HG03378 (cell line): ENCODE data around the gene RALGAPA2.
A peak's percentile ranks its signal among the peaks of the same experiment; 100 is the strongest.

ENCODE experiments used
- ATAC-seq: cut with Tn5 transposase; IDR thresholded peaks from one replicate; pipeline ENCODE4 v1.9.1; 2021; ENCODE audit warnings: mild to moderate bottlenecking, moderate library complexity; ENCODE audit not compliant: unreplicated experiment

RALGAPA2 gene

GRCh38 chr20:20712474-20713243 lies at the start of gene RALGAPA2:
Gene RALGAPA2 (minus strand): TSS chr20:20712644. CDS start chr20:20712480, 164 bp downstream.
- peak; percentile 98 for ATAC-seq

GRCh38 chr20:20761301-20761700 lies 48.9 kb upstream of the RALGAPA2 start:
- no peak for ATAC-seq

GRCh38 chr20:20759132-20759531 lies 46.7 kb upstream of the RALGAPA2 start:
- ATAC-seq = no peak

GRCh38 chr20:20755674-20756319 lies 43.4 kb upstream of the RALGAPA2 start:
- no peak for ATAC-seq

GRCh38 chr20:20755231-20755630 lies 42.8 kb upstream of the RALGAPA2 start:
- no peak for ATAC-seq

- no peak for ATAC-seq
These were observed 42.3 kb upstream of the RALGAPA2 start for GRCh38 chr20:20754714-20755113.

GRCh38 chr20:20752712-20753111 lies 40.3 kb upstream of the RALGAPA2 start:
- ATAC-seq = no peak

GRCh38 chr20:20747298-20747697 lies 34.9 kb upstream of the RALGAPA2 start:
- no peak for ATAC-seq

GRCh38 chr20:20744170-20744725 lies 31.8 kb upstream of the RALGAPA2 start:
- ATAC-seq = no peak

- ATAC-seq = no peak
These were observed 31.2 kb upstream of the RALGAPA2 start for GRCh38 chr20:20743511-20744169.

GRCh38 chr20:20741087-20742045 lies 28.9 kb upstream of the RALGAPA2 start:
- no peak for ATAC-seq

- ATAC-seq = no peak
These were observed 28.1 kb upstream of the RALGAPA2 start for GRCh38 chr20:20740541-20740940.

- ATAC-seq = no peak
These were observed 24.7 kb upstream of the RALGAPA2 start for GRCh38 chr20:20737158-20737557.

- no peak for ATAC-seq
These were observed 23.9 kb upstream of the RALGAPA2 start for GRCh38 chr20:20736303-20736702.

GRCh38 chr20:20734475-20734948 lies 22.1 kb upstream of the RALGAPA2 start:
- peak; percentile 40 for ATAC-seq

- no peak for ATAC-seq
These were observed 21.5 kb upstream of the RALGAPA2 start for GRCh38 chr20:20733943-20734342.

GRCh38 chr20:20732641-20733040 lies 20.2 kb upstream of the RALGAPA2 start:
- no peak for ATAC-seq

- no peak for ATAC-seq
These were observed 19.5 kb upstream of the RALGAPA2 start for GRCh38 chr20:20731945-20732296.

- ATAC-seq = no peak
These were observed 18.8 kb upstream of the RALGAPA2 start for GRCh38 chr20:20731000-20731944.
